Measurements from ENCODE around the gene WDFY2. TPM values are rescaled to one million over a fixed set of nuclear protein-coding genes. Genes with fewer than 3 reads are reported as not detected.

Gene WDFY2
- total and polyA plus RNA-seq, 4 donors = 4.6 to 27.3 (median 10.9) TPM

- ATAC-seq (ENCODE audit: insufficient read depth, low FRiP score) (no peak), DNase-seq (no peak)
- 63 to 75% methylated on average over 4 of the region's 4 CpGs for WGBS, 2 donors
- no peak overlapping the region for H3K9ac ChIP-seq (ENCODE audit: insufficient read depth in 1 of 2, low read length in 2 of 2)
- no peak overlapping the region for H3K27ac ChIP-seq (ENCODE audit: low read depth in 1 of 2, low read length in 1 of 2)
- no peak for TF ChIP-seq CTCF (IDR thresholded peaks at IDR 0.05; ENCODE audit: control extremely low read depth, extremely low read depth)
- H3K4me3 ChIP-seq = no peak overlapping the region
- H3K4me1 ChIP-seq (ENCODE audit: control insufficient read depth in 5 of 5, insufficient read depth in 5 of 5, low read length in 5 of 5) = peaks cover 0 to 5% (median 0%) of the 10 kb centered on the region in 5 donors
- no peaks in the 10 kb centered on the region for H3K9me3 ChIP-seq (ENCODE audit: control insufficient read depth in 4 of 4, insufficient read depth in 3 of 4, low read length in 3 of 4)
- no peaks in the 10 kb centered on the region for H3K27me3 ChIP-seq (ENCODE audit: control insufficient read depth in 3 of 3, insufficient read depth in 3 of 3, low read length in 2 of 3)
- H3K36me3 ChIP-seq (ENCODE audit: control insufficient read depth in 4 of 4, insufficient read depth in 4 of 4, low read length in 4 of 4) = peaks cover 0 to 4% (median 0%) of the 10 kb centered on the region in 4 donors
Measured at GRCh38 chr13:51605698-51606097, 21.4 kb downstream of the WDFY2 start.

GRCh38 chr13:51607165-51607564 lies 22.9 kb downstream of the WDFY2 start:
- Histone ChIP-seq H3K27ac (ENCODE audit: low read depth in 1 of 2, low read length in 1 of 2) (no peak overlapping the region), H3K27me3 (ENCODE audit: control insufficient read depth in 3 of 3, insufficient read depth in 3 of 3, low read length in 2 of 3) (no peaks in the 10 kb centered on the region), H3K4me1 (ENCODE audit: control insufficient read depth in 5 of 5, insufficient read depth in 5 of 5, low read length in 5 of 5) (peaks cover 0 to 5% (median 0%) of the 10 kb centered on the region in 5 donors), H3K9me3 (ENCODE audit: control insufficient read depth in 4 of 4, insufficient read depth in 3 of 4, low read length in 3 of 4) (no peaks in the 10 kb centered on the region), H3K36me3 (ENCODE audit: control insufficient read depth in 4 of 4, insufficient read depth in 4 of 4, low read length in 4 of 4) (peaks cover 0 to 4% (median 0%) of the 10 kb centered on the region in 4 donors), H3K4me3 (no peak overlapping the region), H3K9ac (ENCODE audit: insufficient read depth in 1 of 2, low read length in 2 of 2) (no peak overlapping the region)
- no peak for DNase-seq
- no peak for TF ChIP-seq CTCF (IDR thresholded peaks at IDR 0.05; ENCODE audit: control extremely low read depth, extremely low read depth)
- no peak for ATAC-seq (ENCODE audit: insufficient read depth, low FRiP score)
- 54 to 81% methylated on average over 1 of the region's 1 CpG for WGBS, 2 donors

- 92 to 95% methylated on average over 2 of the region's 2 CpGs for WGBS, 2 donors
- Histone ChIP-seq H3K9me3 (ENCODE audit: control insufficient read depth in 4 of 4, insufficient read depth in 3 of 4, low read length in 3 of 4) (no peaks in the 10 kb centered on the region), H3K4me1 (ENCODE audit: control insufficient read depth in 5 of 5, insufficient read depth in 5 of 5, low read length in 5 of 5) (peaks cover 0 to 5% (median 0%) of the 10 kb centered on the region in 5 donors), H3K9ac (ENCODE audit: insufficient read depth in 1 of 2, low read length in 2 of 2) (no peak overlapping the region), H3K27me3 (ENCODE audit: control insufficient read depth in 3 of 3, insufficient read depth in 3 of 3, low read length in 2 of 3) (no peaks in the 10 kb centered on the region), H3K27ac (ENCODE audit: low read depth in 1 of 2, low read length in 1 of 2) (no peak overlapping the region), H3K36me3 (ENCODE audit: control insufficient read depth in 4 of 4, insufficient read depth in 4 of 4, low read length in 4 of 4) (no peaks in the 10 kb centered on the region), H3K4me3 (no peak overlapping the region)
- DNase-seq = no peak
- no peak for ATAC-seq (ENCODE audit: insufficient read depth, low FRiP score)
- TF ChIP-seq CTCF (IDR thresholded peaks at IDR 0.05; ENCODE audit: control extremely low read depth, extremely low read depth) = no peak
Measured at GRCh38 chr13:51608857-51609406, 24.7 kb downstream of the WDFY2 start.

- Histone ChIP-seq H3K36me3 (ENCODE audit: control insufficient read depth in 4 of 4, insufficient read depth in 4 of 4, low read length in 4 of 4) (no peaks in the 10 kb centered on the region), H3K27me3 (ENCODE audit: control insufficient read depth in 3 of 3, insufficient read depth in 3 of 3, low read length in 2 of 3) (no peaks in the 10 kb centered on the region), H3K4me1 (ENCODE audit: control insufficient read depth in 5 of 5, insufficient read depth in 5 of 5, low read length in 5 of 5) (peaks cover 0 to 10% (median 0%) of the 10 kb centered on the region in 5 donors), H3K9me3 (ENCODE audit: control insufficient read depth in 4 of 4, insufficient read depth in 3 of 4, low read length in 3 of 4) (no peaks in the 10 kb centered on the region), H3K9ac (ENCODE audit: insufficient read depth in 1 of 2, low read length in 2 of 2) (no peak overlapping the region), H3K27ac (ENCODE audit: low read depth in 1 of 2, low read length in 1 of 2) (no peak overlapping the region), H3K4me3 (no peak overlapping the region)
- no peak for DNase-seq
- 95% methylated on average over 3 of the region's 3 CpGs for WGBS, 2 donors
- no peak for ATAC-seq (ENCODE audit: insufficient read depth, low FRiP score)
- TF ChIP-seq CTCF (IDR thresholded peaks at IDR 0.05; ENCODE audit: control extremely low read depth, extremely low read depth) = no peak
Measured at GRCh38 chr13:51612867-51613266, 28.6 kb downstream of the WDFY2 start.

Data from lung (tissue), 12 donors.